GM23338 (cell line): ENCODE measurements around the gene KRT2. TPM values are rescaled to one million over a fixed set of nuclear protein-coding genes. Genes with fewer than 3 reads are reported as not detected.

Source experiments
- ATAC-seq: fragments of 200-7000 bp; cut with Tn5 transposase; 3 replicates; pipeline ENCODE4 v1.9.1; 2020
- DNase-seq: peaks from one replicate; pipeline ENCODE4 v3.0.0-alpha.2; 2015; ENCODE audit warnings: low spot score
- H2AFZ ChIP-seq: fragments of 200-600 bp; sonication (generic); 2 replicates; pipeline ENCODE4 v1.8.0; 2016; ENCODE audit warnings: antibody characterized with exemption, mild to moderate bottlenecking, moderate library complexity
- H3F3A ChIP-seq: fragments of 200-600 bp; sonication (generic); replicated peaks from 2 replicates; pipeline ENCODE4 v1.8.0; 2017; ENCODE audit warnings: antibody characterized with exemption, mixed run types, low read depth
- H3K27ac ChIP-seq: fragments of 200-600 bp; sonication (generic); 2 replicates; pipeline ENCODE4 v1.6.1; 2016; ENCODE audit warnings: low read depth
- H3K27me3 ChIP-seq: fragments of 200-600 bp; sonication (generic); 2 replicates; pipeline ENCODE4 v1.8.0; 2016; ENCODE audit warnings: mild to moderate bottlenecking, mixed run types, moderate library complexity; ENCODE audit not compliant: insufficient read depth
- H3K36me3 ChIP-seq: fragments of 200-600 bp; sonication (generic); 2 replicates; pipeline ENCODE4 v1.8.0; 2016; ENCODE audit warnings: mild to moderate bottlenecking; ENCODE audit not compliant: insufficient read depth
- H3K4me1 ChIP-seq: fragments of 200-600 bp; sonication (generic); 2 replicates; pipeline ENCODE4 v1.8.0; 2016; ENCODE audit warnings: mild to moderate bottlenecking, moderate library complexity; ENCODE audit not compliant: insufficient read depth
- H3K4me2 ChIP-seq: fragments of 200-600 bp; sonication (generic); 2 replicates; pipeline ENCODE4 v1.7.1; 2017; ENCODE audit warnings: mixed run types
- H3K4me3 ChIP-seq: fragments of 200-600 bp; sonication (generic); 2 replicates; pipeline ENCODE4 v1.6.1; 2016; ENCODE audit warnings: mixed run types
- H3K79me2 ChIP-seq: fragments of 200-600 bp; sonication (generic); replicated peaks from 2 replicates; pipeline ENCODE4 v1.8.0; 2017; ENCODE audit warnings: mild to moderate bottlenecking; ENCODE audit not compliant: insufficient read depth
- H3K9me2 ChIP-seq: fragments of 200-600 bp; sonication (generic); 2 replicates; pipeline ENCODE4 v1.8.0; 2017; ENCODE audit not compliant: insufficient read depth
- H4K20me1 ChIP-seq: fragments of 200-600 bp; sonication (generic); replicated peaks from 2 replicates; pipeline ENCODE4 v1.8.0; 2017; ENCODE audit warnings: mild to moderate bottlenecking; ENCODE audit not compliant: insufficient read depth
- H3K27ac Mint-ChIP-seq: 2 replicates; pipeline ENCODE4 v1.8.0; 2020; ENCODE audit warnings: inconsistent platforms, mild to moderate bottlenecking, moderate library complexity, mixed read lengths
- H3K27me3 Mint-ChIP-seq: 3 replicates; pipeline ENCODE4 v1.8.0; 2022; ENCODE audit warnings: low read depth, mild to moderate bottlenecking, moderate library complexity, mixed read lengths, inconsistent platforms; ENCODE audit not compliant: insufficient read depth, poor library complexity
- H3K36me3 Mint-ChIP-seq: 3 replicates; pipeline ENCODE4 v1.8.0; 2021; ENCODE audit warnings: low read depth, mild to moderate bottlenecking, inconsistent platforms, moderate library complexity, mixed read lengths
- H3K4me1 Mint-ChIP-seq: 3 replicates; pipeline ENCODE4 v1.8.0; 2020; ENCODE audit warnings: mild to moderate bottlenecking, inconsistent platforms, mixed read lengths
- H3K4me3 Mint-ChIP-seq: 3 replicates; pipeline ENCODE4 v1.8.0; 2021; ENCODE audit warnings: moderate library complexity, mild to moderate bottlenecking, inconsistent platforms, mixed read lengths
- H3K9me3 Mint-ChIP-seq: 3 replicates; pipeline ENCODE4 v1.8.0; 2020; ENCODE audit warnings: moderate library complexity, mild to moderate bottlenecking, inconsistent platforms, mixed read lengths
- CREB1 ChIP-seq: fragments of 250-450 bp; sonication (Bioruptor Pico); IDR thresholded peaks from 2 replicates; pipeline ENCODE4 v1.5.0; 2020; ENCODE audit warnings: low read depth, mild to moderate bottlenecking, moderate library complexity
- EZH2 ChIP-seq: fragments of 200-600 bp; sonication (generic); IDR thresholded peaks from one replicate; pipeline ENCODE4 v1.8.0; 2017; ENCODE audit warnings: antibody characterized with exemption, mild to moderate bottlenecking, low read depth; ENCODE audit not compliant: unreplicated experiment
- JUNB ChIP-seq: IDR thresholded peaks from one replicate; pipeline ENCODE4 v1.6.1; 2016; ENCODE audit warnings: antibody characterized with exemption; ENCODE audit not compliant: unreplicated experiment
- NANOG ChIP-seq: IDR thresholded peaks from 2 replicates; pipeline ENCODE4 v1.6.1; 2016; ENCODE audit warnings: antibody characterized with exemption, borderline replicate concordance
- POLR2AphosphoS5 ChIP-seq: IDR thresholded peaks from 2 replicates; pipeline ENCODE4 v1.6.1; 2016; ENCODE audit warnings: antibody characterized with exemption, low read depth
- STAT1 ChIP-seq: IDR thresholded peaks from one replicate; pipeline ENCODE4 v1.6.1; 2016; ENCODE audit warnings: antibody characterized with exemption; ENCODE audit not compliant: unreplicated experiment
- ZNF114 ChIP-seq: fragments of 250-450 bp; sonication (Bioruptor Pico); IDR thresholded peaks from 2 replicates; pipeline ENCODE4 v1.5.0; 2020; ENCODE audit warnings: mild to moderate bottlenecking, moderate library complexity
- ZNF331 ChIP-seq: fragments of 250-450 bp; sonication (Bioruptor Pico); IDR thresholded peaks from 2 replicates; pipeline ENCODE4 v1.5.0; 2020; ENCODE audit warnings: low read depth, mild to moderate bottlenecking, moderate library complexity
- polyA plus RNA-seq: library from polyadenylated mRNA; unstranded; fragments of >200 nt; fragmentation: Nextera tagmentation; extraction: Ambion mirVana; gene quantifications from 2 replicates; pipeline ENCODE4 v1.2.1, GENCODE V29; 2016
- total RNA-seq: library from RNA; depleted of rRNA; stranded (reverse); fragments of >200 nt; shearing (Covaris generic); gene quantifications from 2 replicates; pipeline ENCODE4 v1.2.3, GENCODE V29; 2014
- TF ChIP-seq, protein P1 (sequence below), 2 experiments: fragments of 200-600 bp in 1 of 2; sonication (generic) in 1 of 2; conservative IDR thresholded peaks; 2 replicates each; pipeline versions ENCODE4 v1.5.1 to v1.6.1; 2016 to 2017; ENCODE audit warnings: antibody characterized with exemption in 2 of 2, low read depth in 2 of 2, mild to moderate bottlenecking in 2 of 2, moderate library complexity in 1 of 2
- TF ChIP-seq, protein P2 (sequence below): IDR thresholded peaks from one replicate; pipeline ENCODE4 v1.6.1; 2018; ENCODE audit warnings: antibody characterized with exemption; ENCODE audit not compliant: unreplicated experiment

The KRT2 gene
- total and polyA plus RNA-seq, 2 experiments from 2014 or later, result not detected

DNA sequence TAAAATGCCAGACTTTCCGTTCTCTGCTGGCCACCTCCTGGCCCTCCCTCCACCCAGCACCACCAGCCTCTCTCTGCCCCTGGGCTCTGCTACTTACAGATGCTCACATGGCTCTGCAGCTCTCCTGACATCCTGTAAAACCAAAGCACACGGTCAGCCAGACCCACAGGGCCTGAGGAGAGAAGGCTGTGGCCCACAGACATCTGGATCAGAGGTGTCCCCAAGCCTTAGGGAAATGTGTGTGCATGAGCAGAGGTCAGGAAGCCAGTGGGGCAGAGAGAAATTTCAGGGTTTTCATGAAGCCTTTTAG lies 39.8 kb upstream of the KRT2 start:
- Mint-ChIP-seq H3K4me3 (peak overlapping the region; percentile 71; the same call in 2 of the 3 replicates), H3K36me3 (no peaks in the 10 kb centered on the region), H3K9me3 (no peaks in the 10 kb centered on the region), H3K27ac (no peak overlapping the region), H3K4me1 (peaks cover 8% of the 10 kb centered on the region), H3K27me3 (peaks cover 30% of the 10 kb centered on the region)
- Histone ChIP-seq H3K36me3 (no peaks in the 10 kb centered on the region), H2AFZ (no peak overlapping the region), H3K4me1 (peaks cover 9% of the 10 kb centered on the region), H3K4me2 (peak overlapping the region; percentile 86; the same call in 1 of the 2 replicates), H3F3A (no peaks in the 10 kb centered on the region), H4K20me1 (no peaks in the 10 kb centered on the region), H3K9me2 (no peaks in the 10 kb centered on the region), H3K27me3 (peaks cover 28% of the 10 kb centered on the region), H3K27ac (no peak overlapping the region), H3K4me3 (no peak overlapping the region), H3K79me2 (no peaks in the 10 kb centered on the region)
- no peak for TF ChIP-seq POLR2AphosphoS5
- no peak for TF ChIP-seq JUNB
- TF ChIP-seq, protein P1, sequence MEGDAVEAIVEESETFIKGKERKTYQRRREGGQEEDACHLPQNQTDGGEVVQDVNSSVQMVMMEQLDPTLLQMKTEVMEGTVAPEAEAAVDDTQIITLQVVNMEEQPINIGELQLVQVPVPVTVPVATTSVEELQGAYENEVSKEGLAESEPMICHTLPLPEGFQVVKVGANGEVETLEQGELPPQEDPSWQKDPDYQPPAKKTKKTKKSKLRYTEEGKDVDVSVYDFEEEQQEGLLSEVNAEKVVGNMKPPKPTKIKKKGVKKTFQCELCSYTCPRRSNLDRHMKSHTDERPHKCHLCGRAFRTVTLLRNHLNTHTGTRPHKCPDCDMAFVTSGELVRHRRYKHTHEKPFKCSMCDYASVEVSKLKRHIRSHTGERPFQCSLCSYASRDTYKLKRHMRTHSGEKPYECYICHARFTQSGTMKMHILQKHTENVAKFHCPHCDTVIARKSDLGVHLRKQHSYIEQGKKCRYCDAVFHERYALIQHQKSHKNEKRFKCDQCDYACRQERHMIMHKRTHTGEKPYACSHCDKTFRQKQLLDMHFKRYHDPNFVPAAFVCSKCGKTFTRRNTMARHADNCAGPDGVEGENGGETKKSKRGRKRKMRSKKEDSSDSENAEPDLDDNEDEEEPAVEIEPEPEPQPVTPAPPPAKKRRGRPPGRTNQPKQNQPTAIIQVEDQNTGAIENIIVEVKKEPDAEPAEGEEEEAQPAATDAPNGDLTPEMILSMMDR (conservative IDR thresholded peaks at IDR 0.05; ENCODE audit: low read depth in 2 of 2), result no peak
- no peak for TF ChIP-seq NANOG
- TF ChIP-seq CREB1 (CRISPR knock-in tag), result no peak
- TF ChIP-seq STAT1, result no peak
- TF ChIP-seq ZNF114, result no peak
- TF ChIP-seq, protein P2, sequence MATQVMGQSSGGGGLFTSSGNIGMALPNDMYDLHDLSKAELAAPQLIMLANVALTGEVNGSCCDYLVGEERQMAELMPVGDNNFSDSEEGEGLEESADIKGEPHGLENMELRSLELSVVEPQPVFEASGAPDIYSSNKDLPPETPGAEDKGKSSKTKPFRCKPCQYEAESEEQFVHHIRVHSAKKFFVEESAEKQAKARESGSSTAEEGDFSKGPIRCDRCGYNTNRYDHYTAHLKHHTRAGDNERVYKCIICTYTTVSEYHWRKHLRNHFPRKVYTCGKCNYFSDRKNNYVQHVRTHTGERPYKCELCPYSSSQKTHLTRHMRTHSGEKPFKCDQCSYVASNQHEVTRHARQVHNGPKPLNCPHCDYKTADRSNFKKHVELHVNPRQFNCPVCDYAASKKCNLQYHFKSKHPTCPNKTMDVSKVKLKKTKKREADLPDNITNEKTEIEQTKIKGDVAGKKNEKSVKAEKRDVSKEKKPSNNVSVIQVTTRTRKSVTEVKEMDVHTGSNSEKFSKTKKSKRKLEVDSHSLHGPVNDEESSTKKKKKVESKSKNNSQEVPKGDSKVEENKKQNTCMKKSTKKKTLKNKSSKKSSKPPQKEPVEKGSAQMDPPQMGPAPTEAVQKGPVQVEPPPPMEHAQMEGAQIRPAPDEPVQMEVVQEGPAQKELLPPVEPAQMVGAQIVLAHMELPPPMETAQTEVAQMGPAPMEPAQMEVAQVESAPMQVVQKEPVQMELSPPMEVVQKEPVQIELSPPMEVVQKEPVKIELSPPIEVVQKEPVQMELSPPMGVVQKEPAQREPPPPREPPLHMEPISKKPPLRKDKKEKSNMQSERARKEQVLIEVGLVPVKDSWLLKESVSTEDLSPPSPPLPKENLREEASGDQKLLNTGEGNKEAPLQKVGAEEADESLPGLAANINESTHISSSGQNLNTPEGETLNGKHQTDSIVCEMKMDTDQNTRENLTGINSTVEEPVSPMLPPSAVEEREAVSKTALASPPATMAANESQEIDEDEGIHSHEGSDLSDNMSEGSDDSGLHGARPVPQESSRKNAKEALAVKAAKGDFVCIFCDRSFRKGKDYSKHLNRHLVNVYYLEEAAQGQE, result no peak
- no peak for TF ChIP-seq ZNF331 (CRISPR knock-in tag)
- DNase-seq, result no peak
- ATAC-seq, result no peak; the same call in 2 of the 3 replicates

DNA sequence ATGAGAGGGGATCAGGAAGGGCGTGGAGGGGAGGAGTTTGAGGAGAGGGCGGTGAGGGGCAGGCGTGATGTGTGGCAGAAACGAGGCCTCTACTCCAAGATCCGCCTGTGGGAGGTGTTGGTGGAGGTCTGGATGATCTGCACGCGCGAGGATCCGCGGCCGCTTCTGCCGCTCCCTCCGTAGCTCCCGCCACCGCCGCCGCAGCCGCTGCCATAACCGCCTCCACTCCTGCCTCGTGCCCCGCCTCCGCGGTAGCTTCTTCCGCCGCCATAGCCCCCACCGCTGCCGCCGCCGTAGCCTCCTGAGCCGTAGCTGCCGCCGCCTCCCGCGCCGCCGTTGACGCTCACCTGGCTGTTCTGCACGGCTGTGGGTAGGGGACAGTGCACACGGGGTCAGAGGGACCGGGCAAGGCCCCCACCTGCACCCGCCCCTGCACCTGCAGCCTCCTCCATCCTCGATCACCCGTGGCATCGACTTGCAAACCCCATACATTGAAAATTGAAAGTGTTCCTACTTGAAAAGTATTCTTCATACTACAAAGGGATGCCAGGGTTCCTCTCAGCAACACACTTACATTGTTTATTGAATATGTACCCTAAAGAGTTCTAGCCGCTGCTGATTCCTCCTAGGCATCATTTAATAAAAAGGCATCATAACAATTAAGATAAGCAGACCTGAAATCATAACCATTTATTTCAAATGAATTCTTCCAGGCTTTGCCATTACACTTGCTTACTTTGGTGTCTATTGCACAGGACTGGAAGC lies 39.2 kb upstream of the KRT2 start:
- Histone ChIP-seq H3K9me2 (no peaks in the 10 kb centered on the region), H4K20me1 (no peaks in the 10 kb centered on the region), H3K36me3 (no peaks in the 10 kb centered on the region), H3F3A (no peaks in the 10 kb centered on the region), H2AFZ (peak overlapping the region; percentile 100), H3K27ac (no peak overlapping the region), H3K4me2 (peak overlapping the region; percentile 86), H3K4me1 (peaks cover 9% of the 10 kb centered on the region), H3K27me3 (peaks cover 28% of the 10 kb centered on the region), H3K4me3 (peak overlapping the region; percentile 52), H3K79me2 (no peaks in the 10 kb centered on the region)
- DNase-seq (peak; percentile 65), ATAC-seq (peak; percentile 83)
- H3K4me3 Mint-ChIP-seq, result peak overlapping the region; percentile 71
- H3K9me3 Mint-ChIP-seq, result no peaks in the 10 kb centered on the region
- no peak for TF ChIP-seq JUNB
- peak; percentile 26 for TF ChIP-seq EZH2
- peaks cover 8% of the 10 kb centered on the region for H3K4me1 Mint-ChIP-seq
- no peak overlapping the region for H3K27ac Mint-ChIP-seq
- H3K36me3 Mint-ChIP-seq, result no peaks in the 10 kb centered on the region
- H3K27me3 Mint-ChIP-seq, result peaks cover 30% of the 10 kb centered on the region
